Sciatic nerve (tissue), 2 donors: ENCODE measurements around the gene UCN3. TPM values are rescaled to one million over a fixed set of nuclear protein-coding genes. Genes with fewer than 3 reads are reported as not detected.
A peak's percentile ranks its signal among the peaks of the same experiment; 100 is the strongest.
"Not testable (repeated sequence)": the region's sequence is repeated elsewhere in the genome, so short reads cannot be mapped to it uniquely, and the experiment has no call there.

Experiments used
- ATAC-seq: fragments of 200-7000 bp; cut with Tn5 transposase; one replicate; pipeline ENCODE4 v1.9.1; 2020; ENCODE audit warnings: mild to moderate bottlenecking, moderate library complexity
- DNase-seq: peaks from one replicate; pipeline ENCODE4 v3.0.0-alpha.2; 2020; ENCODE audit warnings: low spot score
- intact Hi-C: fragments of 100-400 bp; cut with DNase I; formaldehyde crosslinking; loops from one replicate; pipeline ENCODE4 v1.14.2; 2022
- total RNA-seq: library from RNA; stranded (reverse); fragmentation: NEBNext Ultra II Directional; extraction: Animal tissue kit (Norgen Biotek cat#: 25700); gene quantifications from one replicate; pipeline ENCODE4 v1.2.1, GENCODE V29; 2021
- donor health status: DM: no; HTN: no; CAD: no.
- donor health status: DM: no; HTN: no; CAD: no.

Gene UCN3
- total RNA-seq, 1 donor from 2014 or later = not detected

- intact Hi-C loops = no loop called here
- no peak for ATAC-seq
- no peak for DNase-seq
Observed at GRCh38 chr10:5400468-5401240, 35.9 kb downstream of the UCN3 start.

DNA sequence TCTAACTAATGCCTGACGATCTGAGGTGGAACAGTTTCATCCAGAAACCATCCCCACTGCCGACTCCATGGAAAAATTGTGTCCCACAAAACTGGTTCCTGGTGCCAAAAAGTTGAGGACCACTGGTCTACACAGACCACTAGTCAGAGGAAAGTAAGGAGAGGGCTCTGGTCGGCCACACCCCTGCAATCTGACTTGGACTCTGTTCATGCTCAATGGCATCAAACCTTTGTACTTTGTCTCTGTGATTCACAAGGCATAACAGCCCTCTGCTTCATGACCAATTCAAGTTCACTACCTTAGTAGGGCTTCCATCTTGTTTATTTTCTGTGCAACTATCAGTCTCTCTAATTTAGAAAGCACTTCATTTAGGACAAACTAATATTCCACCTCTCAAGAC lies 38.0 kb downstream of the UCN3 start:
- ATAC-seq = no peak
- no peak for DNase-seq
- intact Hi-C loops = no loop called here

DNA sequence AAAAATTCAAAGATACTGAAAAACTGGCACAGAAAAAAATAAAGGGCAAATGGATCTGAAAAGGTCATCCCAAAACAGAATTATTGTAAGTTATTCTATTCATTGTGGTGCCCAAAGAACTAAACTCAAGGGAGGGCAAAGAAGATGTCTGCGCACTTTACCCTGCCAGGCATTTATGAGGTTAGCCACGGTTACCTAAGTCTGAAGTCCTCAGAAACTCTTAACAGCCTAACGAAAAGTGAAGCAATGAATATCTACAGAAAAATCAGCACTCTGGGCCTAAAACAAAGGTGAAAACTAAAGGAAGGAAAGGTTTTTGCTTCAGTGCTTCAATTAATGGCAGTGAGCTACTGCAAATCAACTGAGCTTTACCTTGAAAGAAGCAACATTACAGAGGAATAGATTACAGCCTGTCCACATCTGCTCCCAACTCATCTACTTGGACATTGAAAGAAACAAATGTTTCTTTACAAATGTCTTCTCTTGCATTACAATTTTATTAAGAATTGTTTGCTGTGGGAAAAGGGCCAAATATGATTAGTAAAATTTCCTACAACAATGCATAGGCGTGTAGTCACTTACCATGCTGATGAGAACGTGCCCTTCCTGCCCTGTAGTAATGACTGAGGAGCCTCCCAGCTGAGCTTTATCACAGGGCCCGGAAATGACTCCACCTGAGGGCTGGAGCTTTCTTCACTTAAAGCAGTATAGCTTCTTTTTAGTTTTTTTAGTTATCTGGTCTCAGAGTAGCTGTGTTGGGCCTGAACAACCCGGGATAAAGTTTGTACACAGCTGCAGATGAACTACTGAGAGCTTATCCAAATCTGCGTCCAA lies 39.7 kb downstream of the UCN3 start, which contains the start of gene TUBAL3:
Gene TUBAL3 (minus strand): TSS at position 621 of the 834 bp plus-strand sequence. CDS start 36 bp downstream, at position 585.
- ATAC-seq (no peak), DNase-seq (no peak)
- intact Hi-C loops = no loop called here

- DNase-seq (no peak), ATAC-seq (no peak)
- intact Hi-C loops = no loop called here
Observed at GRCh38 chr10:5406918-5407317, 42.2 kb downstream of the UCN3 start.

GRCh38 chr10:5410787-5411186 lies 46.0 kb downstream of the UCN3 start:
- DNase-seq, intact Hi-C loops, ATAC-seq: not testable (repeated sequence)

GRCh38 chr10:5411941-5412276 lies 47.1 kb downstream of the UCN3 start:
- ATAC-seq (peak; percentile 38), DNase-seq (no peak)
- intact Hi-C loops = no loop called here

- ATAC-seq (peak; percentile 99), DNase-seq (peak; percentile 94)
- intact Hi-C loops = no loop called here
Observed at GRCh38 chr10:5412277-5412941, 47.6 kb downstream of the UCN3 start, which contains the start of gene NET1. Gene NET1 (plus strand): TSS chr10:5412557. CDS start chr10:5412693, 136 bp downstream.

DNA sequence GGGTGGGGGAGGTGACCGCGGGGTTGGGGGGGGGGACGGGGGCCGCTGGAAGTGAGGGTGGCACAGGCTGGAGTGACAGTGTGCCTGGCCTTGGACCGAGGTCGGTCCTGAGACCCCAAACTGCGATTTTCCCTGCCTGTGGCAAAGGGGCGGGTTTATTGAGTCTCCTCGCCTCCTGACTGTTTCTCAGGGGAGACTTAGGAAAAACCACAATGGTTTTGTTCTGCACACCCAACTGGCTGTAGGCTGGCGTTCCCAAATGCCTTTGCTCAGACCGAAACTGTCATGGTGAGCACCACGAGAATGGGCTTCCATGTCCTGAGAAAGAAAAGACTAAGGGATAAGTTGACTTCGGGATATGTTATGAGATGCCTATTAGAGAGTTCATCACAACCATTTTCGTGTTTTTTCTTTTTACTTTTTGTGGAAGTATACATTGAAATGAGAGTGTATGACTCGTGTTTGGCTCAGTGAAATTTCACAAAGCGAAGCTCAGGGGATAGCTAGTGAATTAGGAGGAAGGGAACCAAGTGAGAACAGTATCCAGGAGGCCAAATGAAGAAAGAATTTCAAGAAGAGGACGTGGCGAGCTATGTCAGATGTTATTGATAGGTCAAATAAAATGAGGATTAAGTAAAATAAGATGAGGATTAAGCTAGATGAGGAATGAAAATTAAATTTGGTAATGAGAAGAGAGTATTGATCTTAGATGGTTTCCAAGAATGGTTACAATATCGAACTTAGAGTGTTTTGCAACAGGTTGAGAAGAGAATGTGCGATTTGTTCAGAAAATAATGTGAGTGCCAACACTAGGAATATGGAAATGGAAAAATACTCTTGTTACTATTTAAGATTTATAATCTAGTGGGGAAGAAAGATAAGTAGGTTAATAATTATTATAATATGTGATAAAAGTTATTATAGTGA lies 48.5 kb downstream of the UCN3 start:
- DNase-seq (no peak), ATAC-seq (peak; percentile 22)
- intact Hi-C loops = no loop called here

- intact Hi-C loops = no loop called here
- ATAC-seq = no peak
- DNase-seq = no peak
Observed at GRCh38 chr10:5416981-5417380, 52.2 kb downstream of the UCN3 start.

DNA sequence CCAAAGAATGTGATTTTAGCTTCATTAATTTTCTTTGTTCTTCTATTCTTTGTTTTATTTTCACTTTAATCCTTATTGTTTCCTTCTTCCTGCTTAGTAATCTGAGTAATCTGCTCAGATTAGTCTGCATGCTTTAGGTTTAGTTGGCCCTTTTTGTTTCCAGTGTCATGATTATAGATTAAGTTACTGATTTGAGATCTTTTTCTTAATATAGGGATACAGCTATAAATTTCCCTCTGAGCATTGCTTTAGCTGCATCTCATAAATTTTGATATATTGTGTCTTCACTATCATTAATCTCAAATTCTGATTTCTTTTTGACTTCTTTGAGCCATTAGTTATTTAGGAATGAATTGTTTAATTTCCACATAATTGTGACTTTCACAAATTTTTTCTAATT lies 53.8 kb downstream of the UCN3 start:
- ATAC-seq (no peak), DNase-seq (no peak)
- intact Hi-C loops = no loop called here

GRCh38 chr10:5419466-5420094 lies 54.8 kb downstream of the UCN3 start:
- ATAC-seq = no peak
- DNase-seq = no peak
- intact Hi-C loops = no loop called here

GRCh38 chr10:5423771-5424170 lies 59.0 kb downstream of the UCN3 start:
- DNase-seq = no peak
- ATAC-seq = no peak
- intact Hi-C loops = no loop called here

Other genes starting within 250 kb of the UCN3 start
- 0.94 TPM for gene AKR1C8, start 179.8 kb upstream of the UCN3 start, total RNA-seq
- gene AKR1C4, start 168.1 kb upstream of the UCN3 start, total RNA-seq = not detected
- 0.18 TPM for gene TUBAL3, start 39.9 kb downstream of the UCN3 start, total RNA-seq
- 86.2 TPM for gene NET1, start 47.6 kb downstream of the UCN3 start, total RNA-seq
- gene CALML5, start 134.6 kb downstream of the UCN3 start, total RNA-seq = not detected
- not detected for gene CALML3, start 160.0 kb downstream of the UCN3 start, total RNA-seq